Body of pancreas (tissue), 4 donors: ENCODE measurements around the gene ADGRB3.

ENCODE experiments used
- CTCF ChIP-seq, 7 experiments: fragments of 450-650 bp in 4 of 7; fragments of 200-600 bp in 3 of 7; sonication (generic) in 3 of 7; IDR thresholded peaks; one replicate each; pipeline ENCODE4 v1.5.1; 2016 to 2019; ENCODE audit warnings: antibody characterized with exemption in 7 of 7
- POLR2A ChIP-seq, 3 donors: fragments of 450-650 bp; IDR thresholded peaks; one replicate each; pipeline ENCODE4 v1.6.1; 2016; ENCODE audit warnings: antibody characterized with exemption in 3 of 3, mild to moderate bottlenecking in 2 of 3

DNA sequence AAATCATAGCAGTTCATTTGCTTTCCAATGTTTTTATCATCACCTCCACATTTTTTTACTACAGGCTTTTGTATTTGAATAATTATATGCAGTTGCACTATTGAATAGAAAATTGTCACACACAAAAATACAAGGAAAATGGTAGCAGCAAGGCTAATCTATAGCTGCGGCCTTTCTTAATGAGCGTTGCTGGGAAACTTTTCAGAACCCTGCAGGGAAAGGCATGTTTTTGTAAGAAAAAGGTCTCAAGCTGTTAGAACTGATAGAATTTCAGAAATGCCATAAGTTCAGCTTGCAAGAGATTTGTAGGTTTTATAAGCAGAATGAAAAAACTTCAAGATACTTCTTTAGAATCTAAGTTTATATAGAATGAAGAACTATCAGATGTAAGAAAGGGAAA, 625.9 kb downstream of the ADGRB3 start:
- TF ChIP-seq CTCF (IDR thresholded peaks at IDR 0.05) (no peak), POLR2A (IDR thresholded peaks at IDR 0.05) (no peak)
